H7 (cell line): ENCODE results near the gene RNU5D-1. TPM values are rescaled to one million over a fixed set of nuclear protein-coding genes. Genes with fewer than 3 reads are reported as not detected.
A peak's percentile ranks its signal among the peaks of the same experiment; 100 is the strongest.

Source experiments
- DNase-seq: peaks from one replicate; pipeline ENCODE4 v3.0.0; 2012
- H3K27me3 ChIP-seq: 2 replicates; pipeline ENCODE4 v1.6.0; 2011; ENCODE audit warnings: mild to moderate bottlenecking, low read length; ENCODE audit not compliant: control insufficient read depth, insufficient read depth
- H3K36me3 ChIP-seq: replicated peaks from 2 replicates; pipeline ENCODE4 v1.5.1; 2011; ENCODE audit warnings: low read length; ENCODE audit not compliant: control insufficient read depth, insufficient read depth
- H3K4me3 ChIP-seq: 2 replicates; pipeline ENCODE4 v1.5.1; 2011; ENCODE audit warnings: low read depth, mild to moderate bottlenecking, control low read depth, low read length, moderate library complexity; ENCODE audit not compliant: insufficient read depth
- total RNA-seq: library from RNA; depleted of rRNA; stranded (reverse); fragments of >200 nt; shearing (Covaris generic); gene quantifications from 2 replicates; pipeline ENCODE4 v1.2.3, GENCODE V29; 2014

Gene RNU5D-1
- total RNA-seq, 1 experiment from 2014 or later = not detected

DNA sequence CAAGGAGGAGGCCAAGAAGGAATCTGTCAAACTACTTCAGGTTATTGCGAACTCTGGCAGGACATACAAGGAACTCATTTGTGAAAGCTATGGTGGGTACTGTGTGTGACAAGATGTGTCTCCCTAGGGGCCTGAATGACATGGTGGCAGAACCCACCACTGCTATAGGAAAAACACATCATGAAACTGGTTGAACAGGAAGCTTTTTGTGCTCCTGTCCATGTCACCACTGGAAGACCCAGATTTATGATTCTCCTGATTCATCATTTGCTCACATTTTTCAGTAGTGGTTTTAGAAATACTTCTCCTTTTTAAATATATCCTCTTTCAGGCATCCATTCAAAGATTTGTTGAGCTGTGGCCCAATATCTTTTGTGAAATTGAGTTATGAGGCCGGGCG, 32.8 kb downstream of the RNU5D-1 start:
- Histone ChIP-seq H3K4me3 (no peak overlapping the region), H3K36me3 (no peaks in the 10 kb centered on the region), H3K27me3 (no peaks in the 10 kb centered on the region)
- DNase-seq = no peak

DNA sequence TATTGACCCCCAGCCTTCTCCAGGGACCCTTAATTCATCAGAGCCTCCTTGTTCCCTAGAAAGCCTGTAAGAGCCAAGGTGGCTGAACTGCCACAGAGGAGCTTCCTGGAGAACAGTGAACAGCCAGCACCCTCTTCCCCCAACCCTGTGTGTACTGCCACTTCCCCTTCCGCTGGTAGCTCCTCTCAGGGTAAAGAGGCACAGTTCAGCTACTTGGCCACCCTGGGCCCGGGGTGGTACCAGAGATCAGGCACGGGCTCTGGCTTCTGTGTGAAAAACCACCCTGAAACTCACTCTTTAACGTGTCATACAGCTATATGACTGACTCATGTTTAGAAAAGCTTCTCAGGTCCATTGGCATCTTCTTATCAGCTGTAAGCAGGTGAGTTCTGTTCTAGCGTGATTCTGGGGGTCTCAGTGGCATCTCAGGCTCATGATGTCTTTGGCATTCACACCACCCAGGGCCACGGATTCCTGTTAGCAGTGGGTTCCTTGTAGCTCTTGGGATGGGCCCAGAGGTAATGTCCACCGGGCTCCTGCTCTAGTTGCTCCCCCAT, 34.1 kb downstream of the RNU5D-1 start:
- Histone ChIP-seq H3K4me3 (no peak overlapping the region), H3K27me3 (no peaks in the 10 kb centered on the region), H3K36me3 (no peaks in the 10 kb centered on the region)
- DNase-seq = no peak

DNA sequence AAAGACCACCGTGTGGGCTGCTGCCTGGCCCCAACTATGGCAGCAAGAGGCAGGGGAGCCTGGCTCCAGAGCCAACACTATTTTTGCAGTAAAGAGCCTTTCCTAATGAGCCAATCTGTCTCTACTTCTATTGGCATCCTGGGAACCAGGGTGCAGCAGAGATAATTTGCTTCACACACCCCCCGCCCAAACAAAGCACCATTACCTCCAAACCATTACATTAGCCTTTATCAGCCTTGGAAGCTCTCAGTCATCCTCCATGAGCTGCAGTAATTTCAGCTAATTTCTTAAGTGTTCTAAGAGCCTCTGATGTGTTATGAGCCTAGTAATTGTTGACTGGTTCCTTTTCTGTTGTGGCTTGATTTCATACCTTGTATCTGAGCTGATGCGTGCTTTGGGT, 34.9 kb downstream of the RNU5D-1 start:
- no peak for DNase-seq
- Histone ChIP-seq H3K36me3 (no peaks in the 10 kb centered on the region), H3K4me3 (no peak overlapping the region), H3K27me3 (no peaks in the 10 kb centered on the region)

DNA sequence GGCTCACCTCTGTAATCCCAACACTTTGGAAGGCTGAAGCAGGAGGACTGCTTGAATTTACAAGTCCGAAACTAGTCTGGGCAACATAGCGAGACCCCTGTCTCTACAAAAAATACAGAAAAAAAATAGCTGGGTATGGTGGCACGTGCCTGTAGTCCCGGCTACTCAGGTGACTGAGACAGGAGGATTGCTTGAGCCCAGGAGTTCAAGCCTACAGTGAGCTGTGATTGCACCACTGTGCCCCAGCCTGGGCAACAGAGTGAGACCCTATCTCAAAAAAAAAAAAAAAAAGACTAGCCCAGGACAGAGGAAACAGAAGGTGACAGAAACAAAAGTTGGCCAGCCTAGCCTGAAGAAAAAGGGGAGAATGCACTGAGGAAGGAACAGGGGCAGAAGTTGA, 35.3 kb downstream of the RNU5D-1 start:
- H3K36me3 ChIP-seq = no peaks in the 10 kb centered on the region
- no peaks in the 10 kb centered on the region for H3K27me3 ChIP-seq
- no peak overlapping the region for H3K4me3 ChIP-seq
- no peak for DNase-seq

DNA sequence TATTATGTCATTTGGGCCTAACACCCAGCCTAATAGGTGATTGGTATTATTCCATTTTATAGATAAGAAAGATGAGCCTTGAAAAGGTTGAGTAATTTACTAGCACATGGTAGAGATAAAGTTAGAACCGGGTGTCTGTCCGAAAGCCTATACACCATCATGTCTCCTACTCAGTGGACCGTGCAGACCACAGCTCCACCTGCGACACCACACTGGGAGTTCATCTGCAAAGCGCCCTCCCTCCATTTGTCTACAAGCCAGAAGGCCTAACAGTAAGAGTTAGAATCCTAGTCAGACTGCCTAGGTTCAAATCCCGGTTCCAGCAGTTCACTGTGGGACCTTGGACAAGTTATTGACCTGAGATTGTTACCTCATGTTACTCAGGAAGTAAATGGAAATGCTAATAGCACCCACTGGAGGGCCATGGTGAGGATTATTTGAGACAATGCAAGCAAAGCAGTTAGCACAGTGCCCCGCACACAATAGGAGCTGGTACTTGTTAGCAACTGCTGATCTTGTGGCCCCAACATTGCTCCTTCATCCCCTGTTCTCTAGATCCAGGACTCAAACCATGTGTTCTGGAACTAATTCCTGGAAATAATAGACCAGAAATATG, 36.0 kb downstream of the RNU5D-1 start:
- no peaks in the 10 kb centered on the region for H3K36me3 ChIP-seq
- H3K27me3 ChIP-seq = no peaks in the 10 kb centered on the region
- no peak overlapping the region for H3K4me3 ChIP-seq
- DNase-seq = no peak

DNA sequence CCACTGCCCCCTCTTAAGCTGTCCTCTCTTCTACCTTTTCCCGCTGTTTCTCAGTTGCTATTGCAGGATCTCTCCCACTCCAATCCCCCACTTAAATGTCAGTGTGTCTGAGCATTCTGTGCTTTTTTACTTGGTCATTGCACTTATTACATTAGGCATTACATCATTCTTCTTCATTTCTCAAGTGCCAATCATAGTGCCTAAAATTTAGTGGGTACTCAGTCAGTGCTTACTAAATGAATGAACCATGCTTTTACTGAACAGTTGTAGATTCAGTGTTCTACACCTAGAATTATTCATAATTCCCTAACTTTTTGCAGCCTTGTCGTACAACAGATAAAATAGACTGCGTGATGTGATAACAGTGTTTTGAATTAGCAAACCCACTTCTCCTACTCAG, 37.1 kb downstream of the RNU5D-1 start:
- no peak for DNase-seq
- no peaks in the 10 kb centered on the region for H3K36me3 ChIP-seq
- H3K27me3 ChIP-seq = no peaks in the 10 kb centered on the region
- H3K4me3 ChIP-seq = no peak overlapping the region

DNA sequence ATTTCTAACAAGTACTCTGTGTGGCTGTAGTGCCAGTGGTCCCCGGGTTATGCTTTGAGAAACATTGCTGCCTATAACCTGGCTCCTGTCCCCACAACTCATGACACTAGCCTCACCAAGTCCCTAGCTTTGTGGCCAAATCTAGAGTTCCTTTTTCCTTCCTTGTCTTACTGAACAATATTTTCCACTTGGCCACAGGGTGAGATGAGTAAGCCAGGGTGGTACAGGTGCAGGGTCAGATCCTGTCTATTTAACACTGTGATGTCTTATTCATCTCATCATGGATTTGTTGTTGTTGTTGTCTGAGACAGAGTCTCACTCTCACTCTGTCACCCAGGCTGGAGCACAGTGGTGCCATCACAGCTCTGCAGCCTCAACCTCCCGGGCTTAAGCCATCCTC, 37.8 kb downstream of the RNU5D-1 start:
- H3K27me3 ChIP-seq = no peaks in the 10 kb centered on the region
- no peaks in the 10 kb centered on the region for H3K36me3 ChIP-seq
- DNase-seq = no peak
- no peak overlapping the region for H3K4me3 ChIP-seq

DNA sequence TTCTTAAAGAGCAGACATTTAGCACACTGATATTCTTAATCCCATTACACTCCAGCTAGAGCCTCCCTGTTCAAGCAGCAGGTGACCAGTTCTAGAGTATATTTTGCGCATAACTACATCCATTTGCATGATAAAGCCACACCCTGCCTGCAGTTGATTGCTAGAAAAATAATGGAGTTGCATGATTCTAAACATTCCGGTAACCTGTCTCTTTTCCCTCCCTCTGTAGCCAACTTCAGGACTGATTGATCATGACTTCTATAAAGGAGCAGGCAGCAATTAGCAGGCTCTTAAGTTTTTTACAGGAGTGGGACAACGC, 41.6 kb downstream of the RNU5D-1 start:
- DNase-seq = no peak
- Histone ChIP-seq H3K27me3 (no peaks in the 10 kb centered on the region), H3K36me3 (no peaks in the 10 kb centered on the region)

DNA sequence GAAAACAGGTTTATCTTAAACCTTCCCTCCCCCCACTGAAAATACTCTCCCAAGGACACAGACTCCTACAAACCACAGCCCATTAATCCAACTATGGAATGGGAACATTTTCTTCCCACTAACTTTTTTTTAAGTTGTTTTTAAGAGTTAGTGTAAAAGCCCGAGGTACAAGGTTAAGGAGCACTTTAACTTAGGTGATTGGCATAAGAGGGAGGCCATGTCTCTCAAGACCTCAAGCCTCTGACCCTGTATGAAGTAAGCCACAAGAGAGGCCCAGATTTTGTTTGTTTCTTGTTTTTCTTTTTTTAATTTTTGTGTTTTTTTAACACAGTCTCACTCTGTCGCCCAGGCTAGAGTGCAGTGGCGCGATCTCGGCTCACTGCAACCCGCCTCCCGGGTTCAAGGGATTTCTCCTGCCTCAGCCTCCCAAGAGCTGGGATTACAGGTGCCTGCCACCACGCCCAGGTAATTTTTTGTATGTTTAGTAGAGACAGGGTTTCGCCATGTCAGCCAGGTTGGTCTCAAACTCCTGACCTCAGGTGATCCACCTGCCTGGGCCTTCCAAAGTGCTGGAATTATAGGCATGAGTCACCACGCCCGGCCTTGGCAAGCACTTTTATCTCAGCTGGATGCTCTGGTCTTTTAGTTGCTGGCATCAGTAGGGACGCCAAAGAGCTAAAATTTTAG, 42.1 kb downstream of the RNU5D-1 start:
- DNase-seq = no peak
- no peaks in the 10 kb centered on the region for H3K27me3 ChIP-seq
- H3K36me3 ChIP-seq = no peaks in the 10 kb centered on the region
- no peak overlapping the region for H3K4me3 ChIP-seq

More for the DNA sequence above, 41.6 kb downstream of the RNU5D-1 start:
- no peak overlapping the region for H3K4me3 ChIP-seq

DNA sequence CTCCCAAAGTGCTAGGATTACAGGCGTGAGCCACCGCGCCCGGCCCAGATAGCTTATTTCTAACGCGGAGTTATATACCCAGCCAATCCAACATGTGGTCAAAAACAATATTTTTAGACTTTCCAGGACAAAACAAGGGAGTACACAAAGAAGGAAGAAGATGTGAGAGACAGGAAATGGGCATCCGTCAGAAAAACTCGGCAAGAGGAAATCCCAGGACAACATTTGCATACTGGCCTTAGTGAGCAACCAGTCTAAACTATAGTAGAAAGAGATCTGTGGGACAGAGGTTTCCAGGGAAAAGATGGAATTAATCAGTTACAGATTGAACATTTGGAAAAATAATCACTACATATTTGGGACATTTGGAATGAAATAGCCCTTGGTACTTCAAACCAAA, 45.1 kb downstream of the RNU5D-1 start:
- no peaks in the 10 kb centered on the region for H3K36me3 ChIP-seq
- H3K27me3 ChIP-seq = no peaks in the 10 kb centered on the region

DNA sequence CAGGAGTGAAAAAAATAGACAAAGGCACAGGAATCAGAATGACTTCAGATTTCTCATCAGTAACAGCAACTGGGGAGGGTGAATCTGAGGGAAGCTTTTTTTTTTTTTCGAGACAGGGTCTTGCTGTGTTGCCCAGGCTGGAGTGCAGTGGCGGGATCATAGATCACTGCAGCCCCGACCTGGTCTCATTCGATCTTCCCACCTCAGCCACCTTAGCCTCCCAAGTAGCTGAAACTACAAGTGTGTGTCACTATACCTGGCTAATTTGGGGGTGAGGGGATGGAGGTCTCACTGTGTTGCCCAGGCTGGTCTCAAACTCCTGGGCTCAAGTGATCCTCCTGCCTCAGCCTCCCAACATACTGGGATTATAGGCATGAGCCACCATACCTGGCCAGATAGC, 45.8 kb downstream of the RNU5D-1 start:
- no peak overlapping the region for H3K4me3 ChIP-seq
- DNase-seq = no peak
- H3K36me3 ChIP-seq = no peaks in the 10 kb centered on the region
- H3K27me3 ChIP-seq = no peaks in the 10 kb centered on the region

More for the DNA sequence above, 45.1 kb downstream of the RNU5D-1 start:
- no peak overlapping the region for H3K4me3 ChIP-seq
- DNase-seq = no peak

DNA sequence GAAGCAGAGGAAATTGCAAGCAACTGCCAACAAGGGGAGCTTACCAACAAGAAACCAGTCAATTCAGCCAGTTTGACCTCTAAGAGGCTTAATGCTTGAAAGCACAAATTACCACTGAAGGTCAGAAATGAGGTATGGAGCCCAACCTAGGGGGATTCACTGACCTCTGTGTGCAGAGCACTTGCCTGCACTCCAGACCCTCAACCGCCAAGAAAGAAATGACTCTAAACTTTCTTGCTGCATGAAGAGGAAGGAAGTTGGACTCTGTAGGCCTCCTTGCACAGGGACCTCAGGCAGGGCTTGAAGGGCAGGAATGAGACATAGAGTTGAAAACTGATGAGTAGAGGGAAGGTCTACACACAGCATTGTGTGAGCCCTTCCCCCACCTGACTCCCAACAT, 46.4 kb downstream of the RNU5D-1 start:
- Histone ChIP-seq H3K27me3 (no peaks in the 10 kb centered on the region), H3K36me3 (no peaks in the 10 kb centered on the region), H3K4me3 (no peak overlapping the region)
- DNase-seq = no peak

DNA sequence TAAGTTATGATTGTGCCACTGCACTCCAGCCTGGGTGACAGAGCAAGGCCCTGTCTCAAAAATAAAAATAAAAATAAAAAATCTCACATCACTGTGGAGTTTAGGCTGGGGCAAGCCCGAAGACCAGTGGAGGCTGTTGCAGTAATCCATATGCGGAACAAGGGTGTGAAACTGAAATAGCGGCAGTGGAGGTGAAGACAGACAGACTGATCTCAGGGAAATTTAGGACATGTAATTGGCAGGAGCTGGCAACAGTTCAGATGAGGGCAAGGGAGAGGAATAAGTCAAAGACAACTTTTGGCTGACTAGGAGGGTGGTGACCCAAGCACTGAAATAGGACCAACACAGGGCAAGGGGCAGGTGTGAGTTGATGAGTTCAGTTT, 48.1 kb downstream of the RNU5D-1 start:
- DNase-seq = no peak
- Histone ChIP-seq H3K36me3 (no peaks in the 10 kb centered on the region), H3K4me3 (no peak overlapping the region), H3K27me3 (no peaks in the 10 kb centered on the region)

DNA sequence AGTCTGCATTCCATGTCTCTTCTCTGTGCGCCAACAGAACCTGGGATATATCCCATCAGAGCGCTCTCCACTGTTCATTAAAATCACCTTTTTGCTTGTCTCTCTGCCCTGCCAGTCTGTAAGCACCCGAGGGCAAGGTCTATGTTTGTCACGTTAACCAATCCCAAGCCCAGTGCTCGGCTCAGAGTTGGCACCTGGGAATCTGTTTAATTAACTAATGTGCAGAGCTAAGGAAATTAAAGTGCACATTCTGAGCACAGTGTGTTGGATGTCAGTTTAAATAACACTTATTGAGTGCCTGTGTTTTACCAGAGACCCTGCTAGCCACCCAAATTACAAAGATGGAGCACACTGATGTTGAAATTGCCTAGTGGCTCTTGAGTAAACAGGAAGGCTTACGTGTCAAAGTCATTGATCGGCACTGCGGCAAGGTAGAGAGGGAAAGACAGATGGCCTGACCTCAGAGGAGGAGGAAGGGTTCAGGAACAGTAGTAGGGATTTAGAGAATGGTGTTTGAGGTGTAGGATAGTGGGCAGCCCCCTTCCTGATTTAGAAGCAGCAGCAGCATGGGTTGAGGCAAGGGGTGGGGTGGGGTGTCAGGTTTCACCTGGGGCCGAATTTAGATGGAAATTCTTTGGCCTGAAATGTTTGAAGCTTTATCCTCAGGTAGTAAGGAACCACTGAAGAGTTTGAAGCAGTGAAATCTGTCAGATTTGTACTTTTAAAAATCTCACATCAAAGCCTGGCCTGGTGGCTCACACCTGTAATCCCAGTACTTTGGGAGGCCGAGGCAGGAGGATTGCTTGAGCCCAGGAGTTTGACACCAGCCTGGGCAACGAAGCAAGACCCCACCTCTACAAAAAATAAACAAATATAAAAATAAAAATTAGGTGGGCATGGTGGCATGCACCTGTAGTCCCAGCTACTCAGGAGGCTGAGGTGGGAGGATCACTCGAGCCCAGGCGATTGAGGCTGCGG, 48.8 kb downstream of the RNU5D-1 start:
- Histone ChIP-seq H3K4me3 (no peak overlapping the region), H3K36me3 (no peaks in the 10 kb centered on the region), H3K27me3 (no peaks in the 10 kb centered on the region)
- DNase-seq = peak; percentile 73
